DOHH2 (cell line): Measurements from ENCODE around the gene CTRB1.

Experiments used
- CTCF ChIP-seq: fragments of 200-600 bp; sonication (generic); IDR thresholded peaks from one replicate; pipeline ENCODE4 v1.5.1; 2014; ENCODE audit warnings: antibody characterized with exemption, mild to moderate bottlenecking, low read depth, low read length; ENCODE audit not compliant: poor library complexity, severe bottlenecking
- EZH2phosphoT487 ChIP-seq: fragments of 200-600 bp; sonication (generic); IDR thresholded peaks from 2 replicates; pipeline ENCODE4 v1.6.1; 2017; ENCODE audit warnings: borderline replicate concordance, mild to moderate bottlenecking, antibody characterized with exemption, low read length, moderate library complexity, mixed read lengths

- TF ChIP-seq CTCF (no peak), EZH2phosphoT487 (no peak)
These were observed 8.8 kb downstream of the CTRB1 start for GRCh38 chr16:75227361-75228142.
